AG09309 (cell line): ENCODE data around the gene SORCS1.

Experiments
- DNase-seq: peaks from one replicate; pipeline ENCODE4 v3.0.0-alpha.2; 2010; ENCODE audit warnings: low read depth
- H3K4me3 ChIP-seq: 2 replicates; pipeline ENCODE4 v1.5.1; 2011; ENCODE audit warnings: mild to moderate bottlenecking, low read depth, low read length, moderate library complexity; ENCODE audit not compliant: control insufficient read depth
- CTCF ChIP-seq: IDR thresholded peaks from 2 replicates; pipeline ENCODE4 v1.5.1; 2011; ENCODE audit warnings: mild to moderate bottlenecking, low read depth, low read length, inconsistent platforms; ENCODE audit not compliant: insufficient read depth, control insufficient read depth; ENCODE audit errors: missing control alignments

Gene SORCS1

GRCh38 chr10:106957823-106958588, 206.5 kb downstream of the SORCS1 start:
- no peak overlapping the region for H3K4me3 ChIP-seq
- TF ChIP-seq CTCF, result no peak
- DNase-seq, result no peak

GRCh38 chr10:106956216-106956915, 208.1 kb downstream of the SORCS1 start:
- TF ChIP-seq CTCF, result no peak
- no peak for DNase-seq
- no peak overlapping the region for H3K4me3 ChIP-seq

GRCh38 chr10:106955133-106955532, 209.4 kb downstream of the SORCS1 start:
- no peak overlapping the region for H3K4me3 ChIP-seq
- no peak for DNase-seq
- TF ChIP-seq CTCF, result no peak

- no peak for DNase-seq
- TF ChIP-seq CTCF, result no peak
- no peak overlapping the region for H3K4me3 ChIP-seq
Observed at GRCh38 chr10:106952033-106952432, 212.5 kb downstream of the SORCS1 start.

- DNase-seq, result no peak
- TF ChIP-seq CTCF, result no peak
- no peak overlapping the region for H3K4me3 ChIP-seq
Observed at GRCh38 chr10:106949680-106950478, 214.6 kb downstream of the SORCS1 start.

- no peak for DNase-seq
Observed at GRCh38 chr10:106947643-106948042, 216.9 kb downstream of the SORCS1 start.

More at GRCh38 chr10:106947643-106948042, 216.9 kb downstream of the SORCS1 start:
- no peak overlapping the region for H3K4me3 ChIP-seq
- no peak for TF ChIP-seq CTCF
